GM21381 (cell line): ENCODE data around the gene ADK.
"Not testable (repeated sequence)": the region's sequence is repeated elsewhere in the genome, so short reads cannot be mapped to it uniquely, and the experiment has no call there.

Source experiments
- ATAC-seq: cut with Tn5 transposase; IDR thresholded peaks from one replicate; pipeline ENCODE4 v1.9.1; 2021; ENCODE audit warnings: mild to moderate bottlenecking, moderate library complexity; ENCODE audit not compliant: unreplicated experiment

ADK gene

DNA sequence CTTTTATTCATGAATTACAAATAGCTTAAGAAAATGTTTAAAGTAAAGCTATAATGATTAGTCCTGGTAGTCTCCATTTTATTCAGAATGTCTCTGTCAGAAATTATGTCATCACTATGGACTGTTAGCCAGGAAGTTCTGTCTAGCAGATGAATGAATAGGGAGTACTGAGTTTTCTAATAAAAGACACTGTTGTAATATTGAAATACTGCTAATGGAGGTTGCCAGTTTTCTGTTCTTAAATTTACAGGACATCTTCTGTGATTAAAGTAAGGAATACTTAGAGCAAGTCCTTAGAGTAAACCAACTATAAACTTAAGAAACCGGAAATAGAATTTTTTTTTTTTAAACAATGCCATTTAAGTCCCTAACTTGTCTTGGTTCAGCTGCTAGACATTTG is 309.8 kb downstream of the ADK start:
- no peak for ATAC-seq

DNA sequence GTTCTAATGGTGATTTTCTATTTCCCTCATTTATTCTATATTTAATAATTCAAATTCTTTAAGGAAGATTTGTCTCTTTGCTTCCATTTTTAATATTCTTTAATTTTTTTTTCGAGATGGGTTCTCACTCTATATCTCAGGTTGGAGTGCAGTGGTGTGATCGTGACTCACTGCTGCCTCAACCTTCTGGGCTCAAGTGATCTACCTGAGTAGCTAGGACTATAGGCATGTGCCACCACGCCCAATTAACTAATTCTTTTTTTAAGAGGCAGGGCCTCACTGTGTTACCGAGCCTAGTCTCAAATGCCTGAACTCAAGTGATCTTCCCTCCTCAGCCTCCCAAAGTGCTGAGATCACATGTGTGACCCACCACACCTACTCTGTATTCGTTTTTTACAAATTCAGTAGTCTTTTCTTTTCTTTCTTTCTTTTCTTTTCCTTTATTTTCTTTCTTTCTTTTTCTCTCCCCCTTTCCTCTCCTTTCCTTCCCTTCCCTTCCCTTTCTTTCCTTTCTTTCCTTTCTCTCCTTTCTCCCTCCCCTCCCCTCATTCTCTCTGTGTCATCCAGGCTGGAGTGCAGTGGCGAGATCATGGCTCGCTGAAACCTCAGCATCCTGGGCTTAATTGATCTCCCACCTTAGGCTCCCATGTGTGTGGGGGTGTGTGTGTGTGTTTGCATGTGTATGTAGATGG is 323.1 kb downstream of the ADK start:
- no peak for ATAC-seq

DNA sequence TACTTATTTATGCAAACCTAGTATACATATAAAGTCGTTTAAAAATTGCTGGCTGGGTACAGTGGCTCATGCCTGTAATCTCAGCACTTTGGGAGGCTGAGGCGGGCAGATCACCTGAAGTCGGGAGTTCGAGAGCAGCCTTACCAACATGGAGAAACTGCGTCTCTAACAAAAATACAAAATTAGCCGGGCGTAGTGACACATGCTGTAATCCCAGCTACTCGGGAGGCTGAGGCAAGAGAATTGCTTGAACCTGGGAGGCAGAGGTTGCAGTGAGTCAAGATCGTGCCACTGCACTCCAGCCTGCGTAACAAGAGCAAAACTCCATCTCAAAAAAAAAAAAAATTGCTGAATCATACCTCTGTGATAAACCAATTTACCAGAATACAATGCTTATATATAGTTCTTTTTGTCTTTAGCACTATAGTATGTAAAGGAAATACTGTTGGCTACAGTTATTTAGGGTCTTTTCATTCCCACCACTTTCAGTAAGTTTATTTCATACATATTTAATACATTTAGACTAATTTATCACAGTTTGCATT is 325.2 kb downstream of the ADK start:
- not testable (repeated sequence) for ATAC-seq

DNA sequence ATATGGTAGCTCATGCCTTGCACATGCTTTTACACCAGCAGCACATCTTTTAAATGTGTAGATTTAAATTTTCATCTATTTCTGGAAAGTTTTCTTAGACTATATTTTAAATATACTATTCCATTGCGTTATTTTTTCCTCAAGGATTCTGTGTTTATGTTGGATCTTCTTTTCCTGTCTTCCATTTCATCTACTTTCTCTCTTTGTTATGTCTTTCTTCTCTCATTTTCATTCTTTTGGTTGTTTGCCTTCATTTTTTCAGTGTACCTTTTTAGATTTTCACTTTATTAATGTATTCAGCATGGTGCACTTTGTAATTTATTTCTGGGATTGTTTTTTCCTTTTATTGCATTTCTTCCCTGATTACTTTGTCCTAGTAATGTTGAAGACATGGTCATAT is 329.8 kb downstream of the ADK start:
- ATAC-seq = no peak

DNA sequence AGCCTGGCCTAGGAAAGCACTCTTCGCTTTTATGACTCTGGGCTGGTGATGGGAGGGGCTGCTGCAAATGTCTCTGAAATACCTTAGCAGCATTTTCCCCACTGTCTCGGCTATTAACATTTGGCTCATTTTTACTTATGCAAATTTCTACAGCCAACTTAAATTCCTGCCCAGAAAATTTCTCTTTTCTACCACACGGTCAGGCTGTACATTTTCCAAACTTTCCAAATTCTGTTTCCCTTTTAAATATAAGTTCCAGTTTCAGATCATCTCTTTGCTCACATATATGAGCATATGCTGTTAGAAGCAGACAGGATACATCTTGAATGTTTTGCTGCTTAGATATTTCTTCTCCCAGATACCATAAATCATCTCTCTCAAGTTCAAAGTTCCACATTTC is 332.3 kb downstream of the ADK start:
- ATAC-seq = no peak

DNA sequence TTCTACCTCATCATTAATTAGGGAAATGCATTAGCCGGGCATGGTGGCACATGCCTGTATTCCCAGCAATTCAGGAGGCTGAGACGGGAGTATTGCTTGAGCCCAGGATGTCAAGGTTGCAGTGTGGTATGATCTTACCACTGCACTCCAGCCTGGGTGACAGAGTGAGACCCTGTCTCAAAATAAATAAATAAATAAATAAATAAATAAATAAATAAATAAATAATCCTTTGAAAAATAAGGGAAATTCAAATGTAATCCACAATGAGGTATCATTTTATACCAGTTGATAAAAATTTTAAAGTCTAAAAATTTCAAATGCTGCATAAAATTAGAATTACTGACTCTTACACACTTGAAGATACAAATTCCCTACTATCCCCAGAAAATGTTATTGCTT is 334.3 kb downstream of the ADK start:
- ATAC-seq = no peak

DNA sequence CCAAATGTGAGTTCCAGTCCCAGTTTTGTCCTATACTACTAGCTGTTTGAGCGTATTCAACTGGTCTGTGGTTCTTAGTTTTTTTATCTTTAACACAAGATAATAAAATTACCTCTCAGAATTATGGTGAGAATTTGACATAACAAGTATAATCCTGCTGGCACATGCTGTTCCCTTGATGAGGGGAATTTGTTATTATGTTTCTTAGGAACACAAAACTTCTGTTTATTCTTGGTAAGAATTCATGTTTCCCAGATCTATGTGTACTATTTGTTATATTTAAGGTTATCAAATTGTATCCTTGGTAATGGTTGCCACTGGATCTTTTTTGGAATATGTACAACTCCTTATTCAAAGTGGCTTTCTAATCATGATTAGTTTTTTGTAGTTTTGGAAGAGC is 335.6 kb downstream of the ADK start:
- ATAC-seq = no peak

DNA sequence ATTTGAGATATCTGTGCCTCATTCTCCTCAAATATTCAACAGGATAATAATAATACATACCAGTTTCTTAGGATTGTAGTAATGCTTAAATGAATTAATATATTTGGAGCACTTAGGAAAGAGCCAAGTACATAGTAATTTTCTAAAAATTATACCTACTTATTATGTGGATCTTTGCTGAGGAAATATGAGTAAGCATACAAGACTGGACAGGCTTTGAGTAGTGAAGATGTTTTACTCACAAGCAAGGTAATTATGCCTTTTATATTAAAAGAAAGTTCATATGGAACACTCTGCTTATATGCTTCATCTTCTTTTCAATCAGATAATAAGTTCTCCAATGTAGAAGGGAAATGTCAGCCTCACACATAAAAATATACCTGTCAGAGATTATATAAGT is 337.9 kb downstream of the ADK start:
- ATAC-seq = no peak

DNA sequence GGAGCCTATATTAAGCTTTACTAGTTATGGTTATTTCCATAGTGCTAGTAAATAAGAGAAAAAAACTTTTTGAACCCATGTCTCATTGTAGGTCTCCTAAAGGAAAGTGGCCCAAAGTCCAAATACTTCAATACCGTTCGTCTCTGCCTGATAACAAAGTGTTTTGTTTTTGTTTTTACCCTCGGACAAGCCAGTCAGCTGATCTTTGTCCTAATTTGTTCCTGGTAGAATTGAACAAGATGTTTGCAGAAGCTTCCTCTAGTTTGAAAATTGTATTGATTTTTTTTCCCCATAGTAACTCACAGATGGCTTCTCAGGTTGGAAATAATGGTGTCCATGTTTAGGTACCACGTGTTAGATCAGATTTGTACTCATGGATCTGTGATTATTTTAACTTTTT is 339.5 kb downstream of the ADK start:
- ATAC-seq = no peak

DNA sequence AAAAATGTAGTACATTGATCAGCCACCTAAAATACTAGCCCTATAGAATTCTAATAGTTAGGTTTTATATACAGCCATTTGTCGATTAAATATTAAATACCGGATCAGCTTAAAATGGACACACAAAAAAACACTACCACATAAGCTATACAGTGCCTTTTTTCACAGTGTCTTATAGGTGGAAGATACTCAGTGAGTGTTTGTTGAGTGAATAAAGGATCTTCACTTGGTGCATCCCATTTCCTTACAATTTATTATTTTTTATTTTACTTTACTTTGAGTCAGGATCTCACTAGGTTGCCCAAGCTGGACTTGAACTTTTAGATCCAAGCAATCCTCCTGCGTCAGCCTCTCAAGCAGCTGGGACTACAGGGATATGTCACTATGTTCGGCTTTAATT is 340.0 kb downstream of the ADK start:
- no peak for ATAC-seq

DNA sequence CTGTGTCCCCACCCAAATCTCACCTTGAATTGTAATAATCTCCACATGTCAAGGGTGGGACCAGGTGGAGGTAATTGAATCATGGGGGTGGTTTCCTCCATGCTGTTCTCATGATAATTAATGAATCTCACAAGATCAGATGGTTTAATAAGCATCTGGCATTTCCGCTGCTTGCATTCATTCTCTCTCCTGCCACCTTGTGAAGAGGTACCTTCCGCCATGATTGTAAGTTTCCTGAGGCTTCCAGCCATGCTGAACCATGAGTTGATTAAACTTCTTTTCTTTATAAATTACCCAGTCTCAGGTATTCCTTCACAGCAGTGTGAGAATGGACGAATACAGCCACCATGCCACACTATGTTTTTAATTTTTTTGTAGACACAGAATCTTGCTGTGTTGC is 345.3 kb downstream of the ADK start:
- ATAC-seq = not testable (repeated sequence)

DNA sequence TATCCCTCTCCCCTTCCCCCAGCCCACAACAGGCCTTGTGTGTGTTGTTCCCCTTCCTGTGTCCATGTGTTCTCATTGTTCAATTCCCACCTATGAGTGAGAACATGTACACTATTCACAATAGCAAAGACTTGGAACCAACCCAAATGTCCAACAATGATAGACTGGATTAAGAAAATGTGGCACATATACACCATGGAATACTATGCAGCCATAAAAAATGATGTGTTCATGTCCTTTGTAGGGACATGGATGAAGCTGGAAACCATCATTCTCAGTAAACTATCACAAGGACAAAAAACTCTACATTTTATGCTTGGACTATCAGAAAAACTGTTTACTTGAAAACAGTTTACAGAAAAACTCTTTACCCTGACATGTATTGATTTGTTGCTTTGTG is 347.6 kb downstream of the ADK start:
- ATAC-seq = not testable (repeated sequence)

DNA sequence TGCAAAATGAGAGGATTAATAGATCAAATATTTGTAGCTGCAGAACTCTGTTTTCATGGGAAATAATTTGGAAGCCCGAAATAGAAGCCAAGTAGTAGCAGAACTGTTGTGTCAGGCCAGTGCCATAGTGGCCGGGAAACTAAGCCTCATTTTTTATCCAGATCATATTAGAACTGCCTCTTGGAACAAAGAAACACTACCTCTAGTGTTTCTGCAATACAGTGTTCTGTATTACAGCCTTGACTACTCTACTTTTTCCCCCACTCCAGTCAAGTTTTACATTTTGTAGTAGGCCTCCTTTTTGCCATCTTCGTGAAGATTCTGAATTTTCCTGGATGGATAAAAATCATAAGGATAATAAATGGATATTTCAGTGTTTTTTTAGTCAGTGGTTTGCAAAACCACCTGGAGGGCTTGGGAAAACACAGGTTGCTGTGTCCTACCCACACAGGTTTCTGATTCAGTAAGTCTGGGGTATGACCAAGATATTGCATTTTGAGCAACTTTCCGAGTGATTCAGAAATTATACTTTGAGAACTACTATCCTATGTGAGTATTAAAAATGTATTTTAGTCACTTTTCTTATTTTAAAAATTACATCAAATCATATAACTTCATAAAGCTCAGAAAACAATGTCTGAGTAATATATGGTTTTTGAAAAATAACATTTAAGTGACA is 349.1 kb downstream of the ADK start:
- no peak for ATAC-seq

DNA sequence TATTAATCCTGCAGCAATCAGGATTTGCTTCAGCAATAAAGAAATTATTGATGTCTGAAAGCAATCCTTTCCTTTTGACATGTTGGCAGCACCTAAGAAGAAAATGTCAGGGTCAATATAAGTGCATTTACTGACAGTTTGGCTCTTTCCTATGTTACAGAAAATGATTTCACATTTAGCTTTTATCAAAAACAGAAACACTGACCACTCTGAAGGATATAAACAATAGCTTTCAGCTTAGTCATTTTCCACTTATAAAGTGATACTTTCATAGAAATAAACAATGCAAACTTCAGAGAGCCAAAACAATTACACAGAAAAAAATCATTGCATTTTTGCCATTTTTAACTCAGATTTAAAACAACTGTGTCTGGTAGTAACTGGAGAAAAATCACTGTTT is 349.8 kb downstream of the ADK start:
- ATAC-seq = no peak

DNA sequence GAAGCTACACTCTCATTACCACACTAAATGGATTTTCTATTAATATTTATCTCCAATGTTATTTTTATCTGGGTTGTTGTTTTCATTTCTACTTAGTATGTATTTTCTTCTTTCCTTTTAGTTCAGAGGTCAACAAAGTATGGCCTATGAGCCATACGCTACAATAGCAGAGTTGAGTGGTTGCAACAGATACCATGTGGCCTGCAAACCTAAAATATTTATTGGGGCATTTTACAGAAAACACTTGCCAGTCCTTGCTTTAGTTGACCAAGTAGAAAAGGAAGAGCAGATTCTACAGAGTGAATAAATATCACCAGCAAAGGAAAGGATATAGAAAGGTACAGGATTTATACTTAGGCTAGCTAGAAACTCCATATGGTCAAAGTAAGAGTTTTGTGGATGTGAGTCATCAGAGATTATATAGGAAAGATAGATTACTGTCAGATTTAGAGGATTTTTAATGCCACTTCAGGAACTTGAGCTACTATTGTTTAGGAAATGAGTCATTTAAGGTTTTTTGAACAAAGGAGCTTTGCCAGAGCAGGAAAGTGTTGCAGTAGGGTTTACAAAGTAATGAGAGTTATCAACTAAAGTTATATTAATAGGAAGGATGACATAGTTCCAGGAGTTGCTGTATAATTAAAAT is 352.1 kb downstream of the ADK start:
- ATAC-seq = no peak

DNA sequence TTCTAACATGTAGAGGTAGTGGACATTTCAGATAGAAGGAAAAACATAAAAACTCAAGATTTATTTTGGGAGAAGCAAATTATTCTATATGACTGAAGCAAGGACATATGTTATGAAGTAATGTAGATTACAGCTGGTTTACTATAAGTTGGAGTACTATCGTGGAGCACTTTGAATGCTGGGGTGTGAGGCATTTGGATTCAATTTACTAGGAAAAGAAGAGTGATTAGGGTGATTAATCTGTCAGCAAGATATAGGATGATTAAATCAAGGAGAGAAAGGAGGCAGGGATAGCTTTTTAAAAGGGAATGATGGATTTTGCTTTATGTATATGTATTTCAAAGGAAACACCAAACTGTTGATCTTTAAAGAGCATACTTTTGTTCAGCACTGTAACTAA is 356.9 kb downstream of the ADK start:
- no peak for ATAC-seq

DNA sequence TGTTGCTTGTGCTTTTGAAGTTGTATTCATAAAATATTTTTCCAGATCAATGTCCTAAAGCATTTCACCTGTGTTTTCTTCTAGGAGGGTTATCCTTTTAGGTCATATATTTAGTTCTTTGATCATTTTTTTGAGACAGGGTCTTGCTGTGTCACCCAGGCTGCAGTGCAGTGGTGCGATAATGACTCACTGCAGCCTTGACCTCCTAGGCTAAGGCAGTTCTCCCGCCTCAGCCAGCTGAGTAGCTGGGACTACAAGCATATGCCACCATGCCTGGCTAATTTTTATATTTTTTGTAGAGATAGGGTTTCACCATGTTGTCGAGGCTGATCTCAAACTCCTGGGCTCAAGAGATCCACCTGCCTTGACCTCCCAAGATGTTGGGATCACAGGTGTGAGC is 359.6 kb downstream of the ADK start:
- ATAC-seq = no peak

DNA sequence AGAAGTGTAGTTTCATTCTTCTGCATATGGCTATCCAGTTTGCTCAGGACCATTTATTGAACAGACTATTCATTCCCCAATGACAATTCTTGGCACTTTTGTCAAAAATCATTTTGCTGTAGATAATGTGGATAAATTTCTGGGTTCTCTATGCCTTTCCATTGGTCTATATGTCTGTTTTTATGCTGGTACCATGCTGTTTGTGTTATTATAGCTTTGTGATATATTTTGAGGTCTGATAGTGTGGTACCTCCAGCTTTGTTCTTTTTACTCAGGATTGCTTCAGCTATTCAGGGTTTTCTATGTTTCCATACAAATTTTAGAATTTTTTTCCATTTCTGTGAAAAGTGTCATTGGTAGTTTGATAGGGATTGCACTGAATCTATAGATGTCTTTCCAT is 360.0 kb downstream of the ADK start:
- no peak for ATAC-seq

DNA sequence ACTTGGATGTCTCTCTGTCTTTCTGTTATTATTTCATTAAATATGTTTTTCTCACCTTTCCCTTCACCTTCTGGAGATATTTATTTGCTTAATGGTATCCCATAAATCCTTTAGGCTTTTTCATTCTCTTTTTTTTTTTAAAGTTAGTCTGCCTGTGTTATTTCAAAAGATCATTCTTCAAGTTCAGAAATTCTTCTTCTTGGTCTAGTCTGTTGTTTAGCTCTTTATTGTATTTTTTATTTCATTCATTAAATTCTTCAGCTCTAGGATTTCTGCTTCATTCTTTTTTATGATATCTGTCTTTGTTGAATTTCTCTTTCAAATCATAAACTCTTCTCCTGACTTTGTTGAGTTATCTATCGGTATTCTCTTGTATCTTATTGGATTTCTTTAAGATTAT is 363.3 kb downstream of the ADK start:
- no peak for ATAC-seq

DNA sequence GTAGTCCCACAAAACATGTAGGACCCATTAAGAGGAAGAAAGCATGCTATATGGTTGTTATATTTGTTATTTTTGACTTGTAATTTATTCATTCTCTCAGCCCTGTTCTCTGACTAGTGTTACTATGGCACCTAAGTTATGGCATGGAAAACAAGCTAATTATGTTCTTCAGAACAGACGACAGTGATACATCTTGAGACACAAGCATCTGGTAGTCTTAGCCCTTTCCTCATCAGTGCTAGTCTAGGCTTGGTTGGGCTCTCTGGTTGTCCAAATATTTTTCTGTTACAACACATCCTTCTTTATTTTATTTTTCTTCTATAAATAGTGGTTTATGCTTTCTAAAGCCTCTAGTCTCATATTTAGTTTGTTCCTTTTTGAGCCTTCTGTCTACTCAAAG is 367.0 kb downstream of the ADK start:
- ATAC-seq = no peak

DNA sequence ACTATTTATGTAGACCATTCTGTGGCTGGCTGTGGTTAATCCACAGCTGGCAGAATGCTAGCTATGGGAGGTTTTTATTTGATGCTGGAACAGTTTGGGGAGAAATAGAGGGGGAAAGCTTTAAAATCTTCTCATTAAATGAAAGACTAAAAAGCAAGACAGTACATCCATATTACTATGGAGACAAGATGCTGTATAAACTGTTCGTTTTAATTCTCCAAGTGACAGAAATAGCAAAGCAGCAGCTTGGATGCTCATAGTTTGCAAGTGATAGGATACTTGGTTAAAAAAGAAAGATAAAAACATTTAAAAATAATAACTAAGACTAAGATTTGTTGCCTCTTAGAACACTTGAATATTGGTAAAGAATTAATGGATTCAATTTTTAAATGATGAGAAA is 370.5 kb downstream of the ADK start:
- ATAC-seq = no peak

DNA sequence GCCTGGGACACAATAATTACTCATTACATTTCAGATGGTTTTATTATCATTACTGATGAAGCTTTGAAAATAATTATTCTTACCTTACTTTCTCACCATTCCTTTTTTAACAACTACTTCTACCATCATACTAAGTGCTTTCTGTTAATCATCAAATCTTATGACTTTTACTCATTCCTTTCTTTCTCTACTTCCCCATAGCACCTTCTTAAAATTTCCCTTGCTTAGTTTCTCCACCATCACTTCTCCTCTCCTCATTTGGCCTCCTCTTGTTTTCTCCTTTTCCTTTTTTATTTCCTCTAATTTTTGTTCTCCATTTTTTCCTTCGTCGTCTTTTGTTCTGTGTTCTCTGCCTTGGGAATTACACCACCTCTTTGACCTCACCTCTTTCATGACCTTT is 372.2 kb downstream of the ADK start:
- ATAC-seq = no peak
